Fibroblast of lung (primary cell): ENCODE data around the gene SURF4.

Experiments used
- CTCF ChIP-seq, 2 donors: IDR thresholded peaks in 1 of 2; conservative IDR thresholded peaks in 1 of 2; 1 replicate in 1 of 2; 2 replicates in 1 of 2; pipeline ENCODE4 v1.5.1; 2011 to 2012; ENCODE audit warnings: low read length in 2 of 2, control low read depth in 1 of 2, inconsistent platforms in 1 of 2, low read depth in 1 of 2, mild to moderate bottlenecking in 1 of 2
- EZH2 ChIP-seq: IDR thresholded peaks from 2 replicates; pipeline ENCODE4 v1.5.1; 2012; ENCODE audit warnings: low read length, control low read depth, mild to moderate bottlenecking; ENCODE audit errors: missing control alignments

DNA sequence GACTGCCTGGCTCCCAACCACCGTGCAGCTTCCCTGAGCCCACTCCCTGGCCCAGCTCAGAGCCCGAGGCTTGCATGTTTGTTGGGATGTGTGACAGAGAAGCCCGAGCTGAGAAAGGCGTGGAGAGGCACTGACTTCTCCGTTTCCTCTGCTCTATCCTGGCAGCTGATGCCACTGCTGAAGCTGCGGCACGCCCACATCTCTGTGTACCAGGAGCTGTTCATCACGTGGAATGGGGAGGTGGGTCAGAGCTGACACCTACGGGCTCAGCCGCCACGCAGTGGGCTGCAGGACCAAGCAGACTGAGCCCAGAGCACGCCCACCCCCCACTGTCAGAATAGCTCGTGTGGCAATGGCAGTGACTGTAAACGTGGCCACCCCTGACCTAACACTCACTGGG lies 9.6 kb upstream of the SURF4 start:
- TF ChIP-seq EZH2, result no peak
- no peak for TF ChIP-seq CTCF (conservative IDR thresholded peaks at IDR 0.05 in 1 of 2, IDR thresholded peaks at IDR 0.05 in 1 of 2; ENCODE audit: low read depth in 1 of 2, low read length in 2 of 2)
